ENCODE data around the gene CNGA3.
"Not testable (repeated sequence)": the region's sequence is repeated elsewhere in the genome, so short reads cannot be mapped to it uniquely, and the experiment has no call there.

CNGA3 gene

DNA sequence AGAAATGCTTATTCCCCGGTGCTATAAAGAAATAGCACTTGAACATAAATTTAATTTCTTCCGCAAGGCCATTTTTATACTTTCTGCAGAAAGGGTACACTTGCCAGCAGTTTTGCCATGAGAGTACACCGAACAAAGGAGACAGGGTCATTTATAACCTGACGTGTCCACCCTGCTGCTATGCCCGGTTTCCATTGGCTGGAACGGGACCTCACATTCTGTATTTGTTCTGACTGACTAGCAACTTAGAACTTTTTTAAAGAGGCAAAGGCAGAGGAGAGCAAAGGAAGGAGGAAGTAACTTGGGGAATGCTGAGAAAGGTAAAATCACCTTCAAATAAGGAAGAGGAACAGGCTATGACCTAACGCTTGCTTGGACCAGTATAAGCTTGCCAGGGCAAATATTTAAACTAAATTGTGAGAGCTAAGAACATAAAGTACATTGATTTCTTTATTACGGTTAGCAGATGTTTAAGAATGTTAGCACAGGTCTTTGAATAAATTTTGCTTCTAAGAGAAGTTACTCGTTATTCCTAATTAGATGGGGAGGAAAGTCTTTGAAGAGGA is 39.0 kb upstream of the CNGA3 start:
- H3K4me3 ChIP-seq (ENCODE audit: control insufficient read depth in 1 of 7, extremely low read depth in 1 of 7, insufficient read depth in 4 of 7, low read depth in 2 of 7, low read length in 6 of 7); POLR2A ChIA-PET; H3K9me3 ChIP-seq (ENCODE audit: control extremely low read depth in 1 of 5, control insufficient read depth in 4 of 5, insufficient read depth in 2 of 5, low read depth in 1 of 5, low read length in 4 of 5); H3K4me1 ChIP-seq (ENCODE audit: control extremely low read depth in 1 of 4, control insufficient read depth in 4 of 4, insufficient read depth in 4 of 4, low read length in 3 of 4); CTCF ChIA-PET; H3K36me3 ChIP-seq (ENCODE audit: control insufficient read depth in 4 of 4, insufficient read depth in 4 of 4, low read length in 3 of 4); DNase-seq; H3K27ac ChIP-seq (ENCODE audit: insufficient read depth in 1 of 2, low read depth in 1 of 2, low read length in 2 of 2, poor library complexity in 1 of 2, severe bottlenecking in 2 of 2): not testable (repeated sequence)
- H3K27me3 ChIP-seq (replicated peaks in 2 of 5; ENCODE audit: control insufficient read depth in 4 of 5, insufficient read depth in 5 of 5, low read length in 4 of 5) = peaks cover 0 to 20% (median 4%) of the 10 kb centered on the region in 5 experiments
- 87% methylated on average over 6 of the region's 9 CpGs for WGBS (ENCODE audit: insufficient coverage)

DNA sequence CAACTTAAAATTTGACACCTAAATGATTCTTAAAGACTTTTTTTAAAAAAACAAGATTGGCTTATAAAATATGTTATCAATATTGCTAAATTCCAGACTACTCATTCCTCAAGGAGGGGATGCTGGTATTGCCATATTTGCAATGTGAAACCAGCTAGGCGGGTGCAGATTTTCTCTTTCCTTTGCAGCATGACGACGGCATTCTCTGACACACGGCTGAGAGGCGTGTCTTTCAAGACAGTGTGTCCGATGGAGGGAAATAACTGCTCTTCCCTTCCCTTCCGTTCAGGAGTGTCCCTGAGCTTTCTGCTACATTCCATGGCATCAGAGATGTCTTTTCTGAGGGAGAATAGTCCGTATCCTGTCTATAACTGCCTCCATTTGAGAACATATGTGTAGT is 38.2 kb upstream of the CNGA3 start:
- DNase-seq = no peak
- Histone ChIP-seq H3K27me3 (replicated peaks in 2 of 5; ENCODE audit: control insufficient read depth in 4 of 5, insufficient read depth in 5 of 5, low read length in 4 of 5) (peaks cover 0 to 24% (median 6%) of the 10 kb centered on the region in 5 experiments), H3K4me3 (ENCODE audit: control insufficient read depth in 1 of 7, extremely low read depth in 1 of 7, insufficient read depth in 4 of 7, low read depth in 2 of 7, low read length in 6 of 7) (no peak overlapping the region), H3K36me3 (ENCODE audit: control insufficient read depth in 4 of 4, insufficient read depth in 4 of 4, low read length in 3 of 4) (no peaks in the 10 kb centered on the region), H3K4me1 (ENCODE audit: control extremely low read depth in 1 of 4, control insufficient read depth in 4 of 4, insufficient read depth in 4 of 4, low read length in 3 of 4) (no peaks in the 10 kb centered on the region), H3K9me3 (ENCODE audit: control extremely low read depth in 1 of 5, control insufficient read depth in 4 of 5, insufficient read depth in 2 of 5, low read depth in 1 of 5, low read length in 4 of 5) (no peaks in the 10 kb centered on the region), H3K27ac (ENCODE audit: insufficient read depth in 1 of 2, low read depth in 1 of 2, low read length in 2 of 2, poor library complexity in 1 of 2, severe bottlenecking in 2 of 2) (no peak overlapping the region)
- ChIA-PET CTCF (no interaction called here), POLR2A (no interaction called here)
- 88% methylated on average over 7 of the region's 8 CpGs for WGBS (ENCODE audit: insufficient coverage)

DNA sequence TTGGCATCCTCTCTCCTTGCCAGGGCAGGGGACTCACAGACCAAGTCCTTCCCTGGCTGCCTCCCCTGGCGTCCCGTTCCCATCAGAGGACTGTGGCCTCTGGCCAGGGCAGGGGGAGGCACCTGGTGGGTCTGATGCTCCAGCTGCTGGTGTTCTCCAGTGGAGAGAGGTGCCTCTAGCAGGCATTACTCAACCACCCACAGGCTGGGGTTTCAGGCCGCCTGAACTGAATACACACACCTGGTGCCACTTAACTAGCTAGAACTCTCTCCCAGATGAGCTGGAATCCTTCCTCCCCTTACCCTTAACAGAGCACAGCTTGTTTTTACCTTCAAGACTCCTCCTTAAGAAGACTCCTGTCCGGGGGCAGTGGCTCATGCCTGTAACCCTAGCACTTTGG is 37.7 kb upstream of the CNGA3 start:
- ChIA-PET POLR2A (no interaction called here), CTCF (no interaction called here)
- Histone ChIP-seq H3K27me3 (replicated peaks in 2 of 5; ENCODE audit: control insufficient read depth in 4 of 5, insufficient read depth in 5 of 5, low read length in 4 of 5) (peaks cover 0 to 24% (median 6%) of the 10 kb centered on the region in 5 experiments), H3K4me3 (ENCODE audit: control insufficient read depth in 1 of 7, extremely low read depth in 1 of 7, insufficient read depth in 4 of 7, low read depth in 2 of 7, low read length in 6 of 7) (no peak overlapping the region), H3K27ac (ENCODE audit: insufficient read depth in 1 of 2, low read depth in 1 of 2, low read length in 2 of 2, poor library complexity in 1 of 2, severe bottlenecking in 2 of 2) (no peak overlapping the region), H3K36me3 (ENCODE audit: control insufficient read depth in 4 of 4, insufficient read depth in 4 of 4, low read length in 3 of 4) (no peaks in the 10 kb centered on the region), H3K9me3 (ENCODE audit: control extremely low read depth in 1 of 5, control insufficient read depth in 4 of 5, insufficient read depth in 2 of 5, low read depth in 1 of 5, low read length in 4 of 5) (no peaks in the 10 kb centered on the region), H3K4me1 (ENCODE audit: control extremely low read depth in 1 of 4, control insufficient read depth in 4 of 4, insufficient read depth in 4 of 4, low read length in 3 of 4) (no peaks in the 10 kb centered on the region)
- no peak for DNase-seq
- 100% methylated on average over 3 of the region's 4 CpGs for WGBS (ENCODE audit: insufficient coverage)

DNA sequence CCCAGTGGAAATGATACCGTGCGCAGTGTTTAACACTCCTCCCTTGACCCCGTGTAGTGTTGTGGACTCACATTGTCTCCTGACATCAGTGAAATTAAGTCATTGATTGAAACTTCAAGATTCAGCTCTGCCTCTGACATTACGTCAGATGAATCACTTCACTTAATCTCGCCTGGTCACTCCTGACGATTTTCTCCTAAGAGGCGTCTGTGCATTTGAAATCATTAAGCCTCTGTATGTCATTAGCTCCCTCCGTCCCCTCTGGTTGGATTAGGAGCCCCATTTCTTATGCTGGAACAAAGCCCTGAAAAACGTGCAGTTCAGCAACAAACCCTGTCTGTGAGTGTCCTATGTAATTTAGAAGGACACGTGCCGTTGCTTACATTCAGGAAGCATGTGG is 36.7 kb upstream of the CNGA3 start:
- POLR2A ChIA-PET = no interaction called here
- H3K36me3 ChIP-seq (ENCODE audit: control insufficient read depth in 4 of 4, insufficient read depth in 4 of 4, low read length in 3 of 4) = no peaks in the 10 kb centered on the region
- WGBS (ENCODE audit: insufficient coverage) = 98% methylated on average over 8 of the region's 11 CpGs
- DNase-seq = no peak
- no peaks in the 10 kb centered on the region for H3K9me3 ChIP-seq (ENCODE audit: control extremely low read depth in 1 of 5, control insufficient read depth in 4 of 5, insufficient read depth in 2 of 5, low read depth in 1 of 5, low read length in 4 of 5)
- CTCF ChIA-PET = interaction anchor here (0.8 kb wide), 1 partner anchor 8 kb away, joined by 3 read pairs; no protein-coding TSS in a partner anchor
- H3K4me1 ChIP-seq (ENCODE audit: control extremely low read depth in 1 of 4, control insufficient read depth in 4 of 4, insufficient read depth in 4 of 4, low read length in 3 of 4) = no peaks in the 10 kb centered on the region
- H3K27me3 ChIP-seq (replicated peaks in 2 of 5; ENCODE audit: control insufficient read depth in 4 of 5, insufficient read depth in 5 of 5, low read length in 4 of 5) = peaks cover 0 to 29% (median 6%) of the 10 kb centered on the region in 5 experiments
- H3K27ac ChIP-seq (ENCODE audit: insufficient read depth in 1 of 2, low read depth in 1 of 2, low read length in 2 of 2, poor library complexity in 1 of 2, severe bottlenecking in 2 of 2) = no peak overlapping the region
- no peak overlapping the region for H3K4me3 ChIP-seq (ENCODE audit: control insufficient read depth in 1 of 7, extremely low read depth in 1 of 7, insufficient read depth in 4 of 7, low read depth in 2 of 7, low read length in 6 of 7)

DNA sequence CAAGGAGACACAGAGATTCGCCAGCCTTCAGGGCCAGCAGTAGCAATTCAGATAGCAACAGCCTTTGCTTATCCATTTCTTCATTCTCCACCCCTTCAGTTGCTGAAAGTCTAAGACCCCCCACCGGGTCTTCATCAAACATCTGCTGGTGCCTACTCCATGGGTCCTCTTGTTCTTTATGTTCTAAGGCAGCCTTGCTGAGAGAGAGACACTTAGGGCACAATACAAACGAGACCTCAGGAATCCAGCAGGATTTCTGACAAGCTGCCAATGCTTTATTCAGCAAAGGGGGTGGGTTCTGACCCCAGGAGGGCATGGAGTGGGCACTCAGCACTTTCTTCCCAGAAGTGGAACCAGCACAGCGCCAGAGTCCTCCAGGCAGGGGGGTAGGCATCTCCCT is 36.2 kb upstream of the CNGA3 start:
- DNase-seq = no peak
- ChIA-PET POLR2A (no interaction called here), CTCF (interaction anchor here (0.8 kb wide), 1 partner anchor 8 kb away, joined by 3 read pairs; no protein-coding TSS in a partner anchor)
- Histone ChIP-seq H3K4me1 (ENCODE audit: control extremely low read depth in 1 of 4, control insufficient read depth in 4 of 4, insufficient read depth in 4 of 4, low read length in 3 of 4) (no peaks in the 10 kb centered on the region), H3K27ac (ENCODE audit: insufficient read depth in 1 of 2, low read depth in 1 of 2, low read length in 2 of 2, poor library complexity in 1 of 2, severe bottlenecking in 2 of 2) (no peak overlapping the region), H3K36me3 (ENCODE audit: control insufficient read depth in 4 of 4, insufficient read depth in 4 of 4, low read length in 3 of 4) (no peaks in the 10 kb centered on the region), H3K27me3 (replicated peaks in 2 of 5; ENCODE audit: control insufficient read depth in 4 of 5, insufficient read depth in 5 of 5, low read length in 4 of 5) (peaks cover 0 to 29% (median 6%) of the 10 kb centered on the region in 5 experiments), H3K4me3 (ENCODE audit: control insufficient read depth in 1 of 7, extremely low read depth in 1 of 7, insufficient read depth in 4 of 7, low read depth in 2 of 7, low read length in 6 of 7) (no peak overlapping the region), H3K9me3 (ENCODE audit: control extremely low read depth in 1 of 5, control insufficient read depth in 4 of 5, insufficient read depth in 2 of 5, low read depth in 1 of 5, low read length in 4 of 5) (no peaks in the 10 kb centered on the region)
- WGBS (ENCODE audit: insufficient coverage) = 92% methylated on average over 3 of the region's 4 CpGs

DNA sequence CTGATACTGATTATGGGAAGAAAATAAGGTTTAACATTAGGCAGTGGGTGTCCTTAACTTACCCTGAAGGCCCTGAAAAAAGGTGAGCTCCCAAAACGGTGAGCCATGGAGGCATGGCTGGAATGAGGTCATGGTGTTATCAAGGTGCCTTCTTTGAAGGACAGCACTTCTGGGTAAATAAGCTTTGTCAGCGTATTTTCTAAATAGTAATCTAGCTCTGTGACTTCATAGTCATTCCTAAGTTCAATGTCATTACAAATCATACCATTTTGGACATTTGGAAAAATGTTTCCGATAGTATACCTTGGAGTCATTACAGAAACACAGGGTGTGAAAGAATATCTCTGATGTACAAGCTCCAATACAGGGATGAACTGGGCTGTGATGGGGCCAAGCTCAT is 35.2 kb upstream of the CNGA3 start:
- H3K36me3 ChIP-seq (ENCODE audit: control insufficient read depth in 4 of 4, insufficient read depth in 4 of 4, low read length in 3 of 4) = no peaks in the 10 kb centered on the region
- H3K9me3 ChIP-seq (ENCODE audit: control extremely low read depth in 1 of 5, control insufficient read depth in 4 of 5, insufficient read depth in 2 of 5, low read depth in 1 of 5, low read length in 4 of 5) = peaks cover 0 to 1% (median 0%) of the 10 kb centered on the region in 5 experiments
- 100% methylated on average over 2 of the region's 3 CpGs for WGBS (ENCODE audit: insufficient coverage)
- DNase-seq = no peak
- no peaks in the 10 kb centered on the region for H3K4me1 ChIP-seq (ENCODE audit: control extremely low read depth in 1 of 4, control insufficient read depth in 4 of 4, insufficient read depth in 4 of 4, low read length in 3 of 4)
- no peak overlapping the region for H3K4me3 ChIP-seq (ENCODE audit: control insufficient read depth in 1 of 7, extremely low read depth in 1 of 7, insufficient read depth in 4 of 7, low read depth in 2 of 7, low read length in 6 of 7)
- ChIA-PET CTCF (no interaction called here), POLR2A (no interaction called here)
- H3K27ac ChIP-seq (ENCODE audit: insufficient read depth in 1 of 2, low read depth in 1 of 2, low read length in 2 of 2, poor library complexity in 1 of 2, severe bottlenecking in 2 of 2) = no peak overlapping the region
- H3K27me3 ChIP-seq (replicated peaks in 2 of 5; ENCODE audit: control insufficient read depth in 4 of 5, insufficient read depth in 5 of 5, low read length in 4 of 5) = peaks cover 0 to 29% (median 6%) of the 10 kb centered on the region in 5 experiments

DNA sequence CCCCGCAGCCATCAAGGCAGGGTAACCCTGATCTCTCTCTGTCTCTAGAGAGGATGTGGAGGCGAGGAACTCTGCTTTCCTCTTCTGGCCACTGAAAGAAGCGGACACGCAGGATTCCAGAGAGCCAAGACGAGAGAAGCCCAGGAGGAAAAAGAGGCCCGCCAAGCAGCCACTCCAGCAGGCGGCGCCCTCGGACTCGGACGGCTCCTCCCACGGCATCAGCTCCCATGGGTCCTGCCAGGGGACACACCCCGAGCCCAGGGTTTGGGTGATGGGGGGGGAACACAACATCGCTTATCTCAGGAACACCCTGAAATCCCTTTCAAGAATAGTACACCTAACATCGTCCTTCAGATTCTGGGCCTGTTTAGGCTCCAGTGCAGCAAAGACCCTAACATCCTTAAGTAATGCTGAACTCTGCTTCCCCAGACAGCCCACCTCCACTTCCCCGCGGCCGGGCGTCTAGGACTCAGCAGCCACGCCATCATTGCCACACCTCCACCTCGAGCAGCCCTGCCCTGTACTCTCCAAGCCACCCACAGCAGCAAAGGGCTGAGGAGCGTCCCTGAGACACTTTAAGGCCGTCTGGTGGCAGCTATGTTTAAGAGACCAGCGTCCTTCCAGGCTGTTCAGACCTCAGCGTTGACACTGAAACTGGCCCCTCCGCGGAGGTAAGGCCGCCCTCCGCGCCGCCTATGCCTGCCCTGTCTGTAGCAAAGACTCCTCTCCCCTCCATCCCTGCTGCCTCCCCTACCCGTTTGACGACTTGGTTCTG is 34.3 kb upstream of the CNGA3 start:
- CTCF ChIA-PET = no interaction called here

More for the DNA sequence above, 34.3 kb upstream of the CNGA3 start:
- no peaks in the 10 kb centered on the region for H3K4me1 ChIP-seq (ENCODE audit: control extremely low read depth in 1 of 4, control insufficient read depth in 4 of 4, insufficient read depth in 4 of 4, low read length in 3 of 4)
- H3K9me3 ChIP-seq (ENCODE audit: control extremely low read depth in 1 of 5, control insufficient read depth in 4 of 5, insufficient read depth in 2 of 5, low read depth in 1 of 5, low read length in 4 of 5) = peaks cover 0 to 1% (median 0%) of the 10 kb centered on the region in 5 experiments
- no peak overlapping the region for H3K4me3 ChIP-seq (ENCODE audit: control insufficient read depth in 1 of 7, extremely low read depth in 1 of 7, insufficient read depth in 4 of 7, low read depth in 2 of 7, low read length in 6 of 7)
- POLR2A ChIA-PET = no interaction called here
- WGBS (ENCODE audit: insufficient coverage) = 82% methylated on average over 26 of the region's 33 CpGs
- peaks cover 0 to 29% (median 6%) of the 10 kb centered on the region in 5 experiments for H3K27me3 ChIP-seq (replicated peaks in 2 of 5; ENCODE audit: control insufficient read depth in 4 of 5, insufficient read depth in 5 of 5, low read length in 4 of 5)
- no peak for DNase-seq
- no peaks in the 10 kb centered on the region for H3K36me3 ChIP-seq (ENCODE audit: control insufficient read depth in 4 of 4, insufficient read depth in 4 of 4, low read length in 3 of 4)
- H3K27ac ChIP-seq (ENCODE audit: insufficient read depth in 1 of 2, low read depth in 1 of 2, low read length in 2 of 2, poor library complexity in 1 of 2, severe bottlenecking in 2 of 2) = no peak overlapping the region
